Ishikawa (cell line): Measurements from ENCODE around the gene GIGYF1.
A peak's percentile ranks its signal among the peaks of the same experiment; 100 is the strongest.

Experiments
- CEBPB ChIP-seq: IDR thresholded peaks from 2 replicates; pipeline ENCODE4 v1.6.1; 2012
- CREB1 ChIP-seq: IDR thresholded peaks from 2 replicates; pipeline ENCODE4 v1.6.1; 2012; ENCODE audit warnings: low read depth
- EGR1 ChIP-seq: IDR thresholded peaks from 2 replicates; pipeline ENCODE4 v1.6.1; 2012
- EP300 ChIP-seq: IDR thresholded peaks from 2 replicates; pipeline ENCODE4 v1.6.1; 2012; ENCODE audit warnings: borderline replicate concordance
- FOXM1 ChIP-seq: IDR thresholded peaks from 2 replicates; pipeline ENCODE4 v1.6.1; 2012; ENCODE audit warnings: low read depth, borderline replicate concordance
- NFIC ChIP-seq: IDR thresholded peaks from 2 replicates; pipeline ENCODE4 v1.6.1; 2012
- RAD21 ChIP-seq: IDR thresholded peaks from 2 replicates; pipeline ENCODE4 v1.6.1; 2012; ENCODE audit warnings: low read depth
- REST ChIP-seq: IDR thresholded peaks from 2 replicates; pipeline ENCODE4 v1.6.1; 2012; ENCODE audit warnings: low read depth, mild to moderate bottlenecking
- TAF1 ChIP-seq: IDR thresholded peaks from 2 replicates; pipeline ENCODE4 v1.6.1; 2012; ENCODE audit warnings: low read depth, mild to moderate bottlenecking
- TCF12 ChIP-seq: IDR thresholded peaks from 2 replicates; pipeline ENCODE4 v1.6.1; 2012; ENCODE audit warnings: low read depth
- TEAD4 ChIP-seq: IDR thresholded peaks from 2 replicates; pipeline ENCODE4 v1.6.1; 2012
- USF1 ChIP-seq: IDR thresholded peaks from 2 replicates; pipeline ENCODE4 v1.6.1; 2012
- YY1 ChIP-seq: IDR thresholded peaks from 2 replicates; pipeline ENCODE4 v1.6.1; 2012; ENCODE audit warnings: low read depth
- ZBTB7A ChIP-seq: IDR thresholded peaks from 2 replicates; pipeline ENCODE4 v1.6.1; 2012; ENCODE audit warnings: low read depth
- TF ChIP-seq, protein P1 (sequence below): IDR thresholded peaks from 2 replicates; pipeline ENCODE4 v1.6.1; 2012

Gene GIGYF1

DNA sequence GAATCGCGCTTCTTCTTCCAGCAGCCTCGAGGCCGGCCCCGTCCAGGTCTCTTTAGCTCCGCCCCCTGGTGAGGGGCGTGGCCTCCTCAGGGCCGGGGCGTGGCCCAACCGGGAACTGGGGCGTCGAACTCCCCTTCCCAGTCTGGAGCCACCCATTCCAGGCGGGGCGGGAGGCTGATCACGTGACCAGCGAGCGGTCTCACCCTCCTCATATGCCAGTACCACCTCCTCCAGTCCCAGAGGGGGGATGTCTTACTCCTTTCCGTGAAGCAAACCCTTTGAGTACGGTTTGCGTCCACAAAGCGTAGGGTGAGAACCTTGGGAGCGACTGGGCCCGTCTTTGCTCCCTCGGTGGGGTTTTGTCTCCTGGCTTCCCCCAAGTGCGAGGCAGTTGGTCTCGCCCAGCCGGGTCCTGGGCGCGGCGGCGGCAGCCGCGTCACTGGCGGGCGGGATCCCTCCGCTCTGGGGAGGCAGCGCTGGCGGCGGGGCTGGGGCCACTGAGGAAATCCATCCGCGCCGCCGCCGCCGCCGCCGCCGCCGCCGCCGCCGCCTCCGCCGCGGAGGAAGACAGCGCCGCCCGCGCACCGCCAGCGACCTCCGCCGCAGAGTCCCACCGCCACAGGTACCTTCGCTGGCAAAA lies 20.6 kb downstream of the GIGYF1 start, which contains the start of gene GNB2:
Gene GNB2 (plus strand): TSS at position 439 of the 640 bp plus-strand sequence. CDS start 2,526 bp downstream, outside the sequence.
- TF ChIP-seq EP300 (peak; percentile 73), RAD21 (no peak), TAF1 (peak; percentile 86; the same call in 1 of the 2 replicates), ZBTB7A (no peak), TCF12 (no peak), USF1 (peak; percentile 96), REST (no peak), CREB1 (no peak), TEAD4 (peak; percentile 9; the same call in 1 of the 2 replicates), YY1 (peak; percentile 52; the same call in 1 of the 2 replicates), EGR1 (no peak), FOXM1 (no peak), NFIC (0 out of 2 replicates have a peak, but pooled peaks have one; percentile 1), CEBPB (no peak)
- TF ChIP-seq, protein P1, sequence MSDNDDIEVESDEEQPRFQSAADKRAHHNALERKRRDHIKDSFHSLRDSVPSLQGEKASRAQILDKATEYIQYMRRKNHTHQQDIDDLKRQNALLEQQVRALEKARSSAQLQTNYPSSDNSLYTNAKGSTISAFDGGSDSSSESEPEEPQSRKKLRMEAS, result peak; percentile 74

- TF ChIP-seq TAF1 (no peak), CREB1 (no peak), EGR1 (no peak), EP300 (no peak), YY1 (no peak), RAD21 (no peak), REST (no peak), USF1 (no peak), FOXM1 (no peak), CEBPB (no peak), NFIC (no peak), TCF12 (no peak), TEAD4 (no peak), ZBTB7A (no peak)
- TF ChIP-seq, protein P1, result no peak
Observed at GRCh38 chr7:100671353-100672327, 22.4 kb downstream of the GIGYF1 start.

DNA sequence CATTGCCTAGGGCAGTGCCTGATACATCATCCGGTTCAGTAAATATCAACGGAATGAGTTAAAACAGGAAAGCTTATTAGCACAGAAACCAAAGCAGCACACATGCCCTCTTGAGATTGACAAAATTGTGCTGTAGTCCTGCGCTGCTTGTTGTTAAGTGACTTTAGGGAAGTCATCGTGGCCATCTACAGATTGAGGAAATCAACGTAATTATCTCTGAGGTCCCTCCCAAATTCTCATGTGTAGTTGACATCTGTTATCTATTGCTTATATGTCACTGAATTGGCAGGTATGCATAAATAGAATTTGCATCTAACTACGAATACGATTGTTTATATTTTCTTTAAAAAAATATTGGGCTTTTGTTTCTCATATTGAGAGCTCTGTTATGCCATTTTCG lies 24.0 kb downstream of the GIGYF1 start:
- no peak for TF ChIP-seq TCF12

GRCh38 chr7:100668069-100668449 lies 26.0 kb downstream of the GIGYF1 start:
- TF ChIP-seq NFIC (no peak), CREB1 (no peak), TEAD4 (no peak), EGR1 (no peak), TAF1 (no peak), RAD21 (no peak), TCF12 (no peak), REST (no peak), CEBPB (no peak), ZBTB7A (no peak), FOXM1 (no peak), YY1 (no peak), EP300 (no peak), USF1 (no peak)
- TF ChIP-seq, protein P1, result no peak
